ENCODE data around the gene DAPK2.

DAPK2 gene

DNA sequence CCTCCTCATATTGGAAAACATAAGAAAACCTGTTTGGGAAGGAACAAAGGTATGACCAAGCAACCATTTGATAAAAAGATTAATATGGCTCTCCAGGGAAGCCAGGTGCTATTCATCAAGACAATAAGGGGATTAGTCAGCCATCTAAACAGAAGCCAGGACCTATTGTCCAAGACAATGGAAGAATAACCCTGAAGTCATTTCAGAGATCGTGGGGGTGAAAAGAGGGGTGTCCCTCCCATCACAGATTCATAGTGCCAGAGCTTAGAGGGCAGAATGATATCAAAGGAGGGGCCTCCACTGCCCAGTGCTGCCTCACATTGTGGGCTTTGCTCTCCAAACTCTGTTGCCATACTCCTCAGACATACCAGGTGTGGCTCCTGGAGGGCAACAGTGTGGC lies 73.5 kb downstream of the DAPK2 start:
- no peak overlapping the region for H2BK120ac ChIP-seq (ENCODE audit: low read depth, low read length)
- no CpG with 5 or more reads among the region's 1 CpG for WGBS (ENCODE audit: extremely low coverage, insufficient coverage, low lambda C conversion rate)
- peak overlapping the region; percentile 59 for H3K56ac ChIP-seq (ENCODE audit: low read length)

GRCh38 chr15:63971904-63972303 lies 74.4 kb downstream of the DAPK2 start:
- no peak overlapping the region for H2AK5ac ChIP-seq (ENCODE audit: low read length)
- H3K4me3 ChIP-seq (ENCODE audit: low read length), result no peak overlapping the region
- H3K56ac ChIP-seq (ENCODE audit: low read length), result no peak overlapping the region
- H3K79me2 ChIP-seq (ENCODE audit: control insufficient read depth, insufficient read depth, low read length), result no peaks in the 10 kb centered on the region
- H2BK5ac ChIP-seq (ENCODE audit: low read length), result no peak overlapping the region
- peaks cover 10% of the 10 kb centered on the region for H3K4me1 ChIP-seq (ENCODE audit: control insufficient read depth, low read depth, low read length)
- no peaks in the 10 kb centered on the region for H3K79me1 ChIP-seq (ENCODE audit: low read length)
- no peak overlapping the region for H3K27ac ChIP-seq (ENCODE audit: low read depth, low read length)
- no peak overlapping the region for H2BK15ac ChIP-seq (replicated peaks; ENCODE audit: low read depth)
- H4K8ac ChIP-seq (ENCODE audit: low read depth, low read length), result no peak overlapping the region
- H3K9ac ChIP-seq (ENCODE audit: low read length), result no peak overlapping the region
- H4K5ac ChIP-seq (ENCODE audit: low read length), result no peak overlapping the region
- H3K36me3 ChIP-seq (ENCODE audit: control insufficient read depth, insufficient read depth, low read length), result no peaks in the 10 kb centered on the region
- no peaks in the 10 kb centered on the region for H3K27me3 ChIP-seq (ENCODE audit: insufficient read depth, low read length, poor library complexity)
- no peak for DNase-seq
- H3K23ac ChIP-seq (ENCODE audit: low read length), result no peak overlapping the region
- H3K4me2 ChIP-seq (ENCODE audit: low read length), result no peak overlapping the region
- WGBS (ENCODE audit: extremely low coverage, insufficient coverage, low lambda C conversion rate), result no CpG with 5 or more reads among the region's 1 CpG
- H3K18ac ChIP-seq (ENCODE audit: low read length), result peak overlapping the region; percentile 29
- no peak overlapping the region for H3K4ac ChIP-seq (ENCODE audit: low read depth, low read length)
- H2BK120ac ChIP-seq (ENCODE audit: low read depth, low read length), result no peak overlapping the region

More for the DNA sequence above, 73.5 kb downstream of the DAPK2 start:
- no peaks in the 10 kb centered on the region for H3K36me3 ChIP-seq (ENCODE audit: control insufficient read depth, insufficient read depth, low read length)
- H3K27ac ChIP-seq (ENCODE audit: low read depth, low read length), result no peak overlapping the region
- H3K79me2 ChIP-seq (ENCODE audit: control insufficient read depth, insufficient read depth, low read length), result no peaks in the 10 kb centered on the region
- no peak overlapping the region for H4K8ac ChIP-seq (ENCODE audit: low read depth, low read length)
- H4K5ac ChIP-seq (ENCODE audit: low read length), result no peak overlapping the region
- no peaks in the 10 kb centered on the region for H3K79me1 ChIP-seq (ENCODE audit: low read length)
- H3K9ac ChIP-seq (ENCODE audit: low read length), result no peak overlapping the region
- H2AK5ac ChIP-seq (ENCODE audit: low read length), result no peak overlapping the region
- H3K23ac ChIP-seq (ENCODE audit: low read length), result peak overlapping the region; percentile 76
- H3K4ac ChIP-seq (ENCODE audit: low read depth, low read length), result no peak overlapping the region
- peaks cover 10% of the 10 kb centered on the region for H3K4me1 ChIP-seq (ENCODE audit: control insufficient read depth, low read depth, low read length)
- H2BK5ac ChIP-seq (ENCODE audit: low read length), result peak overlapping the region; percentile 37
- no peaks in the 10 kb centered on the region for H3K27me3 ChIP-seq (ENCODE audit: insufficient read depth, low read length, poor library complexity)
- DNase-seq, result peak; percentile 62
- no peak overlapping the region for H3K4me3 ChIP-seq (ENCODE audit: low read length)
- H3K4me2 ChIP-seq (ENCODE audit: low read length), result no peak overlapping the region
- no peak overlapping the region for H3K18ac ChIP-seq (ENCODE audit: low read length)
- no peak overlapping the region for H2BK15ac ChIP-seq (replicated peaks; ENCODE audit: low read depth)

- Histone ChIP-seq H3K79me2 (ENCODE audit: control insufficient read depth, insufficient read depth, low read length) (no peaks in the 10 kb centered on the region), H3K79me1 (ENCODE audit: low read length) (no peaks in the 10 kb centered on the region), H4K5ac (ENCODE audit: low read length) (no peak overlapping the region), H2AK5ac (ENCODE audit: low read length) (no peak overlapping the region), H3K36me3 (ENCODE audit: control insufficient read depth, insufficient read depth, low read length) (no peaks in the 10 kb centered on the region), H3K18ac (ENCODE audit: low read length) (peak overlapping the region; percentile 29), H3K4me2 (ENCODE audit: low read length) (no peak overlapping the region), H3K23ac (ENCODE audit: low read length) (no peak overlapping the region), H3K27ac (ENCODE audit: low read depth, low read length) (no peak overlapping the region), H3K56ac (ENCODE audit: low read length) (no peak overlapping the region), H3K9ac (ENCODE audit: low read length) (no peak overlapping the region), H4K8ac (ENCODE audit: low read depth, low read length) (no peak overlapping the region), H2BK5ac (ENCODE audit: low read length) (no peak overlapping the region), H2BK15ac (replicated peaks; ENCODE audit: low read depth) (no peak overlapping the region), H2BK120ac (ENCODE audit: low read depth, low read length) (no peak overlapping the region), H3K27me3 (ENCODE audit: insufficient read depth, low read length, poor library complexity) (no peaks in the 10 kb centered on the region), H3K4me3 (ENCODE audit: low read length) (no peak overlapping the region), H3K4me1 (ENCODE audit: control insufficient read depth, low read depth, low read length) (peaks cover 10% of the 10 kb centered on the region), H3K4ac (ENCODE audit: low read depth, low read length) (no peak overlapping the region)
- peak; percentile 54 for DNase-seq
- WGBS (ENCODE audit: extremely low coverage, insufficient coverage, low lambda C conversion rate), result no CpG with 5 or more reads among the region's 2 CpGs
These were observed 74.9 kb downstream of the DAPK2 start for GRCh38 chr15:63971427-63971805.

DNA sequence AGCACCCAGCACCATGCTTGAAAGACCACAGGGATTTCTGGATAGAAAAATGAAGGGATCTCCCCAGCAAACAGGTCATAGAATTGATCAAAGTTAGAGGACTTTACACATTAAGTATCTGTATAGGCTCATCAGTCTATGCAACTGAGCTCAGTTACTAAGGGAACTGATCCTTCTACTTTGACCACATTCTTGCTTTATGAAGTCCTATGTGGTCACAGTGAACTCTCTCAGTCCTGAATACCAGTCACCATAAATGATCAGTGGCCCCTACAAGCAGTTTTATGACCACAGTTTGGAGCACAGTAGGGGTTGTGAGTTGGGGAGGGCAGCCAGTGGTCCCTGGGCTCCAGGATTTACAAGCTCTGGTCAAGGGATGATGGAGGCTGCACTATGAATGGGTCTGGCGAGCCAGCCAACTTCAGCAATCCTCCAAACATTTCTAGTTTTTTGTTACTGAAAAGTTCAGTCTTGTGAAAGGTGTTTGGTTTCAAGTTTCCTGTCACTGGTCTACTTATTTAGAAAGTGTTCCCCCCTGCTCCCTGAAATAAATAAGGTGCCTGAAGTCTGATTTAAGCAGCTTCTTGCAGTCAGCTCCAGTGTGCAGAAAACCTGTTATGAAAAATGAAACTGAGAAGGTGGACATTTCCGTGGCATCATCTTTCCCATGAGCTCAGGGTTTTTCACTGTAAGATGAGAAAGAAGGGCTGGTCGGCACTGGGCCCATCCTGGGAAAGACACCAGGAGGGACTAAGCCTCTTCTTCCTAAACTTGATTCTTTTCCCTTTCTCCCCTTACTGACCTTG lies 75.5 kb downstream of the DAPK2 start:
- Histone ChIP-seq H3K79me1 (ENCODE audit: low read length) (no peaks in the 10 kb centered on the region), H3K9ac (ENCODE audit: low read length) (no peak overlapping the region), H3K27me3 (ENCODE audit: insufficient read depth, low read length, poor library complexity) (no peaks in the 10 kb centered on the region), H3K4me1 (ENCODE audit: control insufficient read depth, low read depth, low read length) (peaks cover 10% of the 10 kb centered on the region), H3K23ac (ENCODE audit: low read length) (no peak overlapping the region), H3K4ac (ENCODE audit: low read depth, low read length) (no peak overlapping the region), H2BK15ac (replicated peaks; ENCODE audit: low read depth) (no peak overlapping the region), H3K27ac (ENCODE audit: low read depth, low read length) (no peak overlapping the region), H3K4me3 (ENCODE audit: low read length) (no peak overlapping the region), H4K5ac (ENCODE audit: low read length) (no peak overlapping the region), H2AK5ac (ENCODE audit: low read length) (no peak overlapping the region), H3K56ac (ENCODE audit: low read length) (no peak overlapping the region), H4K8ac (ENCODE audit: low read depth, low read length) (no peak overlapping the region), H3K36me3 (ENCODE audit: control insufficient read depth, insufficient read depth, low read length) (no peaks in the 10 kb centered on the region), H3K79me2 (ENCODE audit: control insufficient read depth, insufficient read depth, low read length) (no peaks in the 10 kb centered on the region), H3K18ac (ENCODE audit: low read length) (peak overlapping the region; percentile 5), H3K4me2 (ENCODE audit: low read length) (no peak overlapping the region), H2BK120ac (ENCODE audit: low read depth, low read length) (no peak overlapping the region), H2BK5ac (ENCODE audit: low read length) (no peak overlapping the region)
- DNase-seq, result no peak
- WGBS (ENCODE audit: extremely low coverage, insufficient coverage, low lambda C conversion rate), result no CpG with 5 or more reads among the region's 3 CpGs

DNA sequence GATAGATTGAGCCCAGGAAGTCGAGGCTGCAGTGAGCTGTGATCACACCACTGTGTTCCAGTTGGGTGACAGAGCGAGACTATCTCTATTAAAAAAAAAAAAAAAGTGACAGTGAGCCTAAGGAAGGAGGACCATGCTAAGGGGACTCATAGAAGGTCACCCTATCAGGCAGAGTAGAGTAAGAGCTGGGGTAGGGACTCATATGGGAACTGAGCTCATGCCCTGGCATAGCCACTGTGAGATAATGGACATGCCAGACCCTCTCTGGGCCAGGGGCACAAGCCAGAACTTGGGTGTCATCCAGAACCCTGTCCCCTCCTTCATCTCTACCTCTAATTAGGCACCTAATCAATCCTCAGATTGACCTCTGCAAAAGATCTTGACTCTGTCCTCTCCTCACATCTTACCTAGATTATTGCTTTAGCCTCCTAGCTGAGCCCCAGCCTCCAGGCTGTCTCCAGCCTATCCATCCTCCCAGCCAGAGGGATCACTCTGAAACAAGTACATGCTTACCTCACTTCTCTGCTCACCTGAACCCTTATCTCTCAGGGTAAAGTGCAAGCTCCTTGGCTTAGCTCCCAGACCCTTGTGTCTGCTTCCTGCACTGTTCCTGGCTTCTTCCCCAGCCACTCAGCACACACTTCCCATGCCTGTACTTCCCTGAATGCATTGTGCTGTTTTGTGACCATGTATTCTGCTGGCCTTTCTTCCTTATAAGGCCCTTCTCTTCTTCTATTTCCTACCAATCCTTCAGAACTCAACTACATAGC lies 76.4 kb downstream of the DAPK2 start:
- H3K56ac ChIP-seq (ENCODE audit: low read length), result no peak overlapping the region
- H3K4ac ChIP-seq (ENCODE audit: low read depth, low read length), result no peak overlapping the region
- WGBS (ENCODE audit: extremely low coverage, insufficient coverage, low lambda C conversion rate), result no CpG with 5 or more reads among the region's 2 CpGs
- peaks cover 10% of the 10 kb centered on the region for H3K4me1 ChIP-seq (ENCODE audit: control insufficient read depth, low read depth, low read length)
- no peaks in the 10 kb centered on the region for H3K79me1 ChIP-seq (ENCODE audit: low read length)
- H3K27ac ChIP-seq (ENCODE audit: low read depth, low read length), result no peak overlapping the region
- no peak overlapping the region for H3K4me3 ChIP-seq (ENCODE audit: low read length)
- no peak overlapping the region for H3K9ac ChIP-seq (ENCODE audit: low read length)
- no peak overlapping the region for H2BK5ac ChIP-seq (ENCODE audit: low read length)
- H4K8ac ChIP-seq (ENCODE audit: low read depth, low read length), result no peak overlapping the region
- no peak overlapping the region for H3K4me2 ChIP-seq (ENCODE audit: low read length)
- H3K27me3 ChIP-seq (ENCODE audit: insufficient read depth, low read length, poor library complexity), result no peaks in the 10 kb centered on the region
- H3K23ac ChIP-seq (ENCODE audit: low read length), result no peak overlapping the region
- no peak overlapping the region for H3K18ac ChIP-seq (ENCODE audit: low read length)
- H3K79me2 ChIP-seq (ENCODE audit: control insufficient read depth, insufficient read depth, low read length), result no peaks in the 10 kb centered on the region
- no peak overlapping the region for H4K5ac ChIP-seq (ENCODE audit: low read length)
- H2BK120ac ChIP-seq (ENCODE audit: low read depth, low read length), result no peak overlapping the region
- no peak overlapping the region for H2BK15ac ChIP-seq (replicated peaks; ENCODE audit: low read depth)
- H3K36me3 ChIP-seq (ENCODE audit: control insufficient read depth, insufficient read depth, low read length), result no peaks in the 10 kb centered on the region
- no peak overlapping the region for H2AK5ac ChIP-seq (ENCODE audit: low read length)
- no peak for DNase-seq
